ENCODE results near the gene STX3.

GRCh38 chr11:59785818-59786217 is 30.6 kb downstream of the STX3 start:
- TF ChIP-seq ETV6 (CRISPR knock-in tag; conservative IDR thresholded peaks at IDR 0.05) (no peak), E2F2 (CRISPR knock-in tag; IDR thresholded peaks at IDR 0.05; ENCODE audit: borderline replicate concordance) (no peak), PCBP2 (optimal IDR thresholded peaks at IDR 0.05; ENCODE audit: low read depth, low read length, poor library complexity, severe bottlenecking) (no peak), ZNF563 (CRISPR knock-in tag; IDR thresholded peaks at IDR 0.05) (no peak), FOXA1 (IDR thresholded peaks at IDR 0.05) (no peak), FOXA1 (CRISPR knock-in tag; IDR thresholded peaks at IDR 0.05) (no peak)
